A673 (cell line): Measurements from ENCODE around the gene CD74.

ENCODE experiments used
- CTCF ChIP-seq: fragments of 300-800, 200-600 bp; sonication (generic); conservative IDR thresholded peaks from 2 replicates; pipeline ENCODE4 v1.5.1; 2017; ENCODE audit warnings: low read depth, mild to moderate bottlenecking, antibody characterized with exemption, low read length, moderate library complexity, mixed read lengths
- EZH2 ChIP-seq: fragments of 200-600 bp; sonication (generic); IDR thresholded peaks from 2 replicates; pipeline ENCODE4 v1.6.1; 2017; ENCODE audit warnings: borderline replicate concordance, low read depth, mild to moderate bottlenecking, mixed read lengths, antibody characterized with exemption, low read length; ENCODE audit not compliant: poor library complexity, severe bottlenecking

- TF ChIP-seq EZH2 (no peak), CTCF (no peak)
Measured at GRCh38 chr5:150352244-150353031, 60.3 kb downstream of the CD74 start.
